ENCODE measurements around the gene IRF1.

GRCh38 chr5:132481596-132482211 is 8.9 kb downstream of the IRF1 start:
- no peak for TF ChIP-seq GATA2 (IDR thresholded peaks at IDR 0.05; ENCODE audit: low read depth, low read length)
- TF ChIP-seq GATA3 (IDR thresholded peaks at IDR 0.05; ENCODE audit: low read depth, low read length), result no peak

Data from SH-SY5Y (cell line).